Astrocyte (in vitro differentiated cells and primary cell): ENCODE data around the gene HOXD10. TPM values are rescaled to one million over a fixed set of nuclear protein-coding genes. Genes with fewer than 3 reads are reported as not detected.

Experiments
- DNase-seq: peaks from one replicate; pipeline ENCODE4 v3.0.0-alpha.2; 2010; ENCODE audit warnings: low read depth
- FAIRE-seq: peaks from 2 replicates; lab custom pipeline; 2011; peaks lifted over from hg19 to GRCh38; lab: Jason Lieb, UNC
- H2AFZ ChIP-seq: 2 replicates; pipeline ENCODE4 v1.6.0; 2012; ENCODE audit warnings: low read depth, low read length, inconsistent platforms
- H3K27ac ChIP-seq: 2 replicates; pipeline ENCODE4 v1.5.1; 2011; ENCODE audit warnings: low read depth, low read length, inconsistent platforms
- H3K27me3 ChIP-seq: 2 replicates; pipeline ENCODE4 v1.6.0; 2011; ENCODE audit warnings: low read length, inconsistent platforms; ENCODE audit not compliant: insufficient read depth
- H3K36me3 ChIP-seq: 2 replicates; pipeline ENCODE4 v1.5.1; 2011; ENCODE audit warnings: low read length, inconsistent platforms; ENCODE audit not compliant: insufficient read depth
- H3K4me1 ChIP-seq: 2 replicates; pipeline ENCODE4 v1.5.1; 2011; ENCODE audit warnings: low read length, inconsistent platforms; ENCODE audit not compliant: insufficient read depth
- H3K4me2 ChIP-seq: 2 replicates; pipeline ENCODE4 v1.6.0; 2012; ENCODE audit warnings: low read length, inconsistent platforms
- H3K4me3 ChIP-seq: 2 replicates; pipeline ENCODE4 v1.5.1; 2011; ENCODE audit warnings: low read depth, mild to moderate bottlenecking, low read length, inconsistent platforms; ENCODE audit not compliant: insufficient read depth
- H3K79me2 ChIP-seq: 2 replicates; pipeline ENCODE4 v1.6.0; 2012; ENCODE audit warnings: mild to moderate bottlenecking, low read length, inconsistent platforms; ENCODE audit not compliant: insufficient read depth
- H3K9ac ChIP-seq: 2 replicates; pipeline ENCODE4 v1.6.0; 2012; ENCODE audit warnings: mild to moderate bottlenecking, low read length, inconsistent platforms
- H3K9me3 ChIP-seq: 2 replicates; pipeline ENCODE4 v1.5.1; 2012; ENCODE audit warnings: low read depth, mild to moderate bottlenecking, low read length, inconsistent platforms; ENCODE audit not compliant: insufficient read depth
- H4K20me1 ChIP-seq: 2 replicates; pipeline ENCODE4 v1.6.0; 2012; ENCODE audit warnings: low read length, inconsistent platforms; ENCODE audit not compliant: insufficient read depth
- H3K27ac Mint-ChIP-seq: one replicate; pipeline ENCODE4 v1.8.0; 2021; ENCODE audit warnings: mild to moderate bottlenecking, mixed read lengths; ENCODE audit not compliant: unreplicated experiment
- H3K27me3 Mint-ChIP-seq: one replicate; pipeline ENCODE4 v1.8.0; 2021; ENCODE audit warnings: low read depth, mixed read lengths; ENCODE audit not compliant: unreplicated experiment
- H3K36me3 Mint-ChIP-seq: one replicate; pipeline ENCODE4 v1.8.0; 2021; ENCODE audit warnings: low read depth, mixed read lengths; ENCODE audit not compliant: unreplicated experiment
- H3K4me1 Mint-ChIP-seq: one replicate; pipeline ENCODE4 v1.8.0; 2021; ENCODE audit warnings: low read depth, mixed read lengths; ENCODE audit not compliant: unreplicated experiment
- H3K4me3 Mint-ChIP-seq: one replicate; pipeline ENCODE4 v1.8.0; 2021; ENCODE audit warnings: mild to moderate bottlenecking, moderate library complexity, mixed read lengths; ENCODE audit not compliant: unreplicated experiment
- H3K9me3 Mint-ChIP-seq: one replicate; pipeline ENCODE4 v1.8.0; 2021; ENCODE audit warnings: mild to moderate bottlenecking, mixed read lengths; ENCODE audit not compliant: unreplicated experiment
- CTCF ChIP-seq: IDR thresholded peaks from 2 replicates; pipeline ENCODE4 v1.5.1; 2011; ENCODE audit warnings: low read depth, mild to moderate bottlenecking, inconsistent platforms, low read length, moderate library complexity; ENCODE audit not compliant: insufficient read depth
- EZH2 ChIP-seq: IDR thresholded peaks from 2 replicates; pipeline ENCODE4 v1.6.1; 2012; ENCODE audit warnings: mild to moderate bottlenecking, low read length, inconsistent platforms; ENCODE audit not compliant: insufficient read depth
- total RNA-seq: library from RNA; stranded (reverse); gene quantifications from 2 replicates; pipeline ENCODE4 v1.2.1, GENCODE V29; 2021

Gene HOXD10
- total RNA-seq, 1 donor from 2014 or later, result not detected

GRCh38 chr2:176130957-176131847, 14.6 kb downstream of the HOXD10 start:
- H3K9me3 ChIP-seq, result no peaks in the 10 kb centered on the region
- peaks cover 3% of the 10 kb centered on the region for H3K4me1 Mint-ChIP-seq
- DNase-seq, result no peak
- H3K9ac ChIP-seq, result no peak overlapping the region
- H3K4me3 ChIP-seq, result no peak overlapping the region
- FAIRE-seq, result no peak
- H3K4me1 ChIP-seq, result no peaks in the 10 kb centered on the region
- H3K79me2 ChIP-seq, result no peaks in the 10 kb centered on the region
- H3K9me3 Mint-ChIP-seq, result peaks cover 27% of the 10 kb centered on the region
- no peak overlapping the region for H2AFZ ChIP-seq
- no peaks in the 10 kb centered on the region for H4K20me1 ChIP-seq
- TF ChIP-seq CTCF, result no peak
- TF ChIP-seq EZH2, result peak; percentile 18
- H3K4me3 Mint-ChIP-seq, result peak overlapping the region; percentile 17
- no peak overlapping the region for H3K27ac ChIP-seq
- H3K36me3 ChIP-seq, result no peaks in the 10 kb centered on the region
- H3K27ac Mint-ChIP-seq, result peak overlapping the region; percentile 68
- H3K27me3 ChIP-seq, result peaks cover 90% of the 10 kb centered on the region
- H3K36me3 Mint-ChIP-seq, result no peaks in the 10 kb centered on the region
- H3K27me3 Mint-ChIP-seq, result peaks cover 83% of the 10 kb centered on the region
- H3K4me2 ChIP-seq, result peak overlapping the region; percentile 72

DNA sequence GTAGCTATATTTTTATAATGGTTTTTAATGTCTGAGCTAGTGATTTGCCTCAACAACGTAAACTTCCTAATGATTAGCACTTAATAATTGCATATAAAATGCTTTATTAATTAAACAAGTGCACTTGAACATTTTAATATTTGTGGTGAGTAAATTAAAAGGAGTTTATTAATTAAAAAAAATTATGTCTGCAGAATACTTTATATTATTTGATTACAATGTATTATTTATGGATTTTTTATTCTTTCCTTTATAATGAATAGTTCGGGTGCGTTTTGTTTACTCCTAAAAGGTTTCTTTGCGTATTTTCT, 15.2 kb downstream of the HOXD10 start:
- Mint-ChIP-seq H3K36me3 (no peaks in the 10 kb centered on the region), H3K9me3 (peaks cover 27% of the 10 kb centered on the region), H3K27ac (no peak overlapping the region), H3K4me1 (peaks cover 3% of the 10 kb centered on the region), H3K4me3 (no peak overlapping the region), H3K27me3 (peaks cover 79% of the 10 kb centered on the region)
- Histone ChIP-seq H3K4me2 (peak overlapping the region; percentile 80), H3K4me1 (no peaks in the 10 kb centered on the region), H3K27me3 (peaks cover 90% of the 10 kb centered on the region), H3K27ac (no peak overlapping the region), H4K20me1 (no peaks in the 10 kb centered on the region), H3K9ac (no peak overlapping the region), H2AFZ (no peak overlapping the region), H3K79me2 (no peaks in the 10 kb centered on the region), H3K4me3 (no peak overlapping the region), H3K36me3 (no peaks in the 10 kb centered on the region), H3K9me3 (no peaks in the 10 kb centered on the region)
- no peak for DNase-seq
- no peak for FAIRE-seq
- TF ChIP-seq CTCF, result no peak
- TF ChIP-seq EZH2, result no peak
